Spleen (tissue), 11 donors: ENCODE results near the gene NHLH1. TPM values are rescaled to one million over a fixed set of nuclear protein-coding genes. Genes with fewer than 3 reads are reported as not detected.
A peak's percentile ranks its signal among the peaks of the same experiment; 100 is the strongest.

Experiments used
- DNase-seq: peaks from one replicate; pipeline ENCODE4 v3.0.0-alpha.2; 2020
- H3K27ac ChIP-seq, 8 donors: fragments of 200-600 bp; sonication (generic) in 7 of 8; 1 replicate in 4 of 8; 2 replicates in 4 of 8; pipeline versions ENCODE4 v1.5.0 to v1.8.0; 2016 to 2021; ENCODE audit warnings: inconsistent platforms in 4 of 8, mild to moderate bottlenecking in 4 of 8, moderate library complexity in 1 of 8
- H3K27me3 ChIP-seq, 7 donors: fragments of 200-600 bp; sonication (generic) in 6 of 7; replicated peaks in 1 of 7; 1 replicate in 4 of 7; 2 replicates in 3 of 7; pipeline versions ENCODE4 v1.5.0 to v1.8.0; 2016 to 2021; ENCODE audit warnings: inconsistent platforms in 3 of 7, mild to moderate bottlenecking in 1 of 7
- H3K36me3 ChIP-seq, 6 donors: fragments of 200-600 bp; sonication (generic) in 5 of 6; 1 replicate in 4 of 6; 2 replicates in 2 of 6; pipeline versions ENCODE4 v1.5.0 to v1.8.0; 2016 to 2021; ENCODE audit warnings: inconsistent platforms in 2 of 6
- H3K4me1 ChIP-seq, 6 donors: fragments of 200-600 bp; sonication (generic) in 5 of 6; 1 replicate in 3 of 6; 2 replicates in 3 of 6; pipeline versions ENCODE4 v1.5.0 to v1.8.0; 2016 to 2021; ENCODE audit warnings: inconsistent platforms in 3 of 6
- H3K4me3 ChIP-seq, 8 donors: fragments of 200-600 bp; sonication (generic) in 7 of 8; 1 replicate in 4 of 8; 2 replicates in 4 of 8; pipeline versions ENCODE4 v1.5.0 to v1.8.0; 2016 to 2021; ENCODE audit warnings: inconsistent platforms in 4 of 8, mild to moderate bottlenecking in 4 of 8, moderate library complexity in 2 of 8
- H3K9me3 ChIP-seq, 8 donors: fragments of 200-600 bp; sonication (generic) in 7 of 8; 1 replicate in 4 of 8; 2 replicates in 4 of 8; pipeline versions ENCODE4 v1.5.0 to v1.8.0; 2016 to 2021; ENCODE audit warnings: inconsistent platforms in 4 of 8
- POLR2A ChIP-seq, 3 donors: fragments of 450-650 bp; IDR thresholded peaks; one replicate each; pipeline ENCODE4 v1.5.1; 2017; ENCODE audit warnings: antibody characterized with exemption in 3 of 3, mild to moderate bottlenecking in 1 of 3
- POLR2AphosphoS5 ChIP-seq, 3 donors: sonication (generic); formaldehyde crosslinking; IDR thresholded peaks; one replicate each; pipeline ENCODE4 v1.5.1; 2017; ENCODE audit warnings: antibody characterized with exemption in 3 of 3
- WGBS, 5 donors: extraction: QIAGEN DNeasy Blood & Tissue Kit in 3 of 5; methylation state at CpG; one replicate each; pipeline versions ENCODE4 v1.1.5 to v1.1.7; 2013 to 2018; 5-methylcytosine and 5-hydroxymethylcytosine counted together
- intact Hi-C: fragments of 100-400 bp; cut with DNase I; formaldehyde crosslinking; loops from one replicate; pipeline ENCODE4 v1.15.0; 2023; ENCODE audit warnings: low total_unique reads
- polyA plus RNA-seq, 3 donors: library from polyadenylated mRNA; stranded (reverse); fragments of 200-250 nt; gene quantifications; one replicate each; pipeline ENCODE4 v1.2.1, GENCODE V29; 2013
- total RNA-seq, 7 donors: library from RNA; depleted of rRNA in 3 of 7; stranded (reverse); fragments of >200 nt in 3 of 7; fragmentation: NEBNext Ultra II Directional in 4 of 7; extraction: Animal tissue kit (Norgen Biotek cat#: 25700) in 4 of 7; gene quantifications; one replicate each; pipeline versions ENCODE4 v1.1.0 to v1.2.1, GENCODE V29; 2016 to 2021
- TF ChIP-seq, protein P1 (sequence below), 11 experiments: fragments of 200-600 bp in 7 of 11; fragments of 450-650 bp in 4 of 11; sonication (generic) in 4 of 11; IDR thresholded peaks in 8 of 11; conservative IDR thresholded peaks in 3 of 11; 1 replicate in 7 of 11; 2 replicates in 4 of 11; pipeline versions ENCODE4 v1.4.0 to v1.8.0; 2016 to 2021; ENCODE audit warnings: antibody characterized with exemption in 11 of 11, inconsistent platforms in 4 of 11, mild to moderate bottlenecking in 1 of 11
- donor health status: healthy with polysubstance abuse.
- donor health status: DM: no; HTN: no; CAD: no; lungs with moderate emphysema.
- donor health status: DM: no; HTN: no; CAD: no.
- donor health status: Bipolar disorder and iron deficiency.
- donor health status: healthy.
- donor health status: DM: no; HTN: no; CAD: no.
- donor health status: DM: yes; HTN: yes; CAD: no.

NHLH1 gene
- total and polyA plus RNA-seq, 10 donors: 0.08 to 0.56 (median 0.23) TPM; not detected in 1

DNA sequence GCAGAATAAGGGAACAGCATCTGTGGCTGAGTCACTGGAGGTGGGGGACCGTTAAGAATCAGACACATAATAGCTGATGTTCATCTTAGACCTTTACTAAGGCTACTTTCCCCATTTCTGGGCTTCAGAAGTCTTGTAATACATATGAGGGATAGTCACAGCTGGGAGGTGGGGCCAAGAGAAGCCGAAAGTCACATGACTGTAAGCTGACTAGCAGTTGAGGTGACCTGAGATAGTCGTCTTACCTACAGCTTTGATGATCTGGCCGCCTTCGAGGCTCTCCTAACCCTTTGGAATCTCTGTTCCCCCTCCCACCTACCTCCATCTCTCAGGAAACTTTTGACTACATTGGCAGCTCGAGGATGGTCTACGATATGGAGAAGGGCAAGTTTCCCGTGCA, 14.3 kb upstream of the NHLH1 start:
- H3K4me1 ChIP-seq: peaks cover 0 to 9% (median 2%) of the 10 kb centered on the region in 6 donors
- intact Hi-C loops: no loop called here
- no peaks in the 10 kb centered on the region for H3K9me3 ChIP-seq
- no peak for DNase-seq
- no peak overlapping the region for H3K27ac ChIP-seq
- H3K4me3 ChIP-seq: no peak overlapping the region
- peaks cover 19 to 100% (median 98%) of the 10 kb centered on the region in 6 donors for H3K36me3 ChIP-seq
- WGBS, 5 donors: 91 to 95% (median 93%) methylated on average over 8 of the region's 8 CpGs
- TF ChIP-seq POLR2A (IDR thresholded peaks at IDR 0.05) (no peak), POLR2AphosphoS5 (IDR thresholded peaks at IDR 0.05) (no peak)
- TF ChIP-seq, protein P1, sequence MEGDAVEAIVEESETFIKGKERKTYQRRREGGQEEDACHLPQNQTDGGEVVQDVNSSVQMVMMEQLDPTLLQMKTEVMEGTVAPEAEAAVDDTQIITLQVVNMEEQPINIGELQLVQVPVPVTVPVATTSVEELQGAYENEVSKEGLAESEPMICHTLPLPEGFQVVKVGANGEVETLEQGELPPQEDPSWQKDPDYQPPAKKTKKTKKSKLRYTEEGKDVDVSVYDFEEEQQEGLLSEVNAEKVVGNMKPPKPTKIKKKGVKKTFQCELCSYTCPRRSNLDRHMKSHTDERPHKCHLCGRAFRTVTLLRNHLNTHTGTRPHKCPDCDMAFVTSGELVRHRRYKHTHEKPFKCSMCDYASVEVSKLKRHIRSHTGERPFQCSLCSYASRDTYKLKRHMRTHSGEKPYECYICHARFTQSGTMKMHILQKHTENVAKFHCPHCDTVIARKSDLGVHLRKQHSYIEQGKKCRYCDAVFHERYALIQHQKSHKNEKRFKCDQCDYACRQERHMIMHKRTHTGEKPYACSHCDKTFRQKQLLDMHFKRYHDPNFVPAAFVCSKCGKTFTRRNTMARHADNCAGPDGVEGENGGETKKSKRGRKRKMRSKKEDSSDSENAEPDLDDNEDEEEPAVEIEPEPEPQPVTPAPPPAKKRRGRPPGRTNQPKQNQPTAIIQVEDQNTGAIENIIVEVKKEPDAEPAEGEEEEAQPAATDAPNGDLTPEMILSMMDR (IDR thresholded peaks at IDR 0.05 in 8 of 11, conservative IDR thresholded peaks at IDR 0.05 in 3 of 11): no peak
- no peaks in the 10 kb centered on the region for H3K27me3 ChIP-seq

DNA sequence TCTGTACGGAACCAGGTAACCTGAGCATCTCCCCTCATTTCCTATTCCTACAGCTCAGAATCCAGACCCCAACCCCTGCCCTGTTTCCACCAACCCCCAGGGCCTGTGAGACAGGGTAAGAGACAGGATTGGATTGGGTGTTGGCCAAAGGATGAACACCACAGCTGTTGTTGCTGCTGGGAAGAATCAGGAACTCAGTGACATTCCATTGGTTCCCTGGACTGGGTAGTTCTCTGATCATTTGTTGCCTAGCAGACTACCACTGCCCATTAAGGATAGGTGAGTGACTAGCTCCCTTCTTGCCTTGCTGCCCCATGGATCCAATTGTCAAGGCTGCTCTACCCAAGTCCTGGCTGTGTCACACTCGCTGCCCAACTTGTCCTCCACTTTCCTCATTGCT, 13.6 kb upstream of the NHLH1 start:
- Histone ChIP-seq H3K27ac (no peak overlapping the region), H3K4me1 (peaks cover 0 to 3% (median 0%) of the 10 kb centered on the region in 6 donors), H3K9me3 (no peaks in the 10 kb centered on the region), H3K4me3 (no peak overlapping the region), H3K36me3 (peaks cover 19 to 100% (median 100%) of the 10 kb centered on the region in 6 donors), H3K27me3 (no peaks in the 10 kb centered on the region)
- intact Hi-C loops: no loop called here
- no peak for DNase-seq
- 93 to 98% (median 94%) methylated on average over 2 of the region's 2 CpGs for WGBS, 5 donors
- TF ChIP-seq POLR2A (IDR thresholded peaks at IDR 0.05) (no peak), POLR2AphosphoS5 (IDR thresholded peaks at IDR 0.05) (no peak)
- TF ChIP-seq, protein P1 (IDR thresholded peaks at IDR 0.05 in 8 of 11, conservative IDR thresholded peaks at IDR 0.05 in 3 of 11): no peak

DNA sequence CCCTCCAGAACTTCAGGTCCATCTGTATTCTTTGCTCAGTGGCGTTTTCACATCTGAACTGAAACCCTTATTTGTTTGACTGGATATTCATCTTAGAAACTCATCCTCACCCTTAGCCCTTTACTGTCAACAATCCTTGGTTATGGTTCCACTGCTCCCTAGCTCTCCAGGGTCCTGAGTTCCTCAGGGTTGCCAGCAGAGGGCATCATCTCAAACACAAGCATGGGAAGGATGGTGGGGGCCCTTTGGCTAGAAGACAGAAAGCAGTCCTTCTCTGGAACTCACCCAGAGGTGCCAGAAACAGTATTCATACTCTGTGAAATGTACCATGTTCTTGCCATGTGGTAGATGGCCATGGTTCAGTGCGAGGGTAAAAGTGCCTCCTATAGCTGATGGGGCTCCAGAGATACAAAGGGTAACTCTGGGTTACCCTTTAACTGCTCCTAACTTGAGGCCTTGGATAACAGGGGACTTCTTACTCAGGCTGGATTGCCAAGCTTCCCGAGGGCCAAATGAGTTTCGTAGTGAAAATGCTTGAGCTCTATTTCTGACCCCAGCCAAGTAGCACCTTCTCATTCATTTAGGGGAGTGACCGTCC, 12.4 kb upstream of the NHLH1 start:
- Histone ChIP-seq H3K27me3 (no peaks in the 10 kb centered on the region), H3K4me1 (no peaks in the 10 kb centered on the region), H3K36me3 (peaks cover 22 to 100% (median 100%) of the 10 kb centered on the region in 6 donors), H3K9me3 (no peaks in the 10 kb centered on the region), H3K4me3 (no peak overlapping the region), H3K27ac (no peak overlapping the region)
- TF ChIP-seq POLR2AphosphoS5 (IDR thresholded peaks at IDR 0.05): no peak
- TF ChIP-seq, protein P1 (IDR thresholded peaks at IDR 0.05 in 8 of 11, conservative IDR thresholded peaks at IDR 0.05 in 3 of 11): peak in 7 of 11 experiments; percentile 10 to 55 (median 34)
- intact Hi-C loops: no loop called here
- WGBS, 5 donors: 77 to 98% (median 86%) methylated on average over 4 to 5 of the region's 5 CpGs
- DNase-seq: no peak

DNA sequence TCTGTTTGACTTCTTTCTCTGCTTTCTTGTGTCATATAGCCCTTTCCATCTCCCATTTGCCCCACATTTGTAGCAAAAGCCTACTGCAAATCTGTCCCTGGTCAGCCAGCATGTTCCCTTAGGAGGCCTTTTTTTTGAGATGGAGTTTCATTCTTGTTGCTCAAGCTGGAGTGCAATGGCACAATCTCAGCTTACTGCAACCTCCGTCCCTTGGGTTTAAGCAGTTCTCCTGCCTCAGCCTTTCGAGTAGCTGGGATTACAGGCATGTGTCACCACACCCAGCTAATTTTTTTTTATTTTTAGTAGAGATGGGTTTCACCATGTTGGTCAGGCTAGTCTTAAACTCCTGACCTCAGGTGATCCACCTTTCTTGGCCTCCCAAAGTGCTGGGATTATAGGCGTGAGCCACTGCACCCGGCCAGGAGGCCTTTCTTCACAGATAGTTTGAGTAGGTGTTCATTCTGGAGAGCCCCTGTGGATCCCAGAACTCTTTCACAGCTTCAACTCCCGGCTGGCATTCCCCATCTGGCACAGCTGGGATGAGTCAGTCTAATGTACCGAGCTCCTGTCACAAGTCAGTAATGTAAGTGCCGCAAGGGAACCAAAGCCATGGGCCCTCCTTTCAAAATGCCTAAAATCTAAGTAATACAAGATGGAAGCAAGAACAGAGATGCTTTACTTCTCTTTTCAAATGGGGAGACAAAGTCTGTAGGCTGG, 9.4 kb upstream of the NHLH1 start:
- Histone ChIP-seq H3K27ac (no peak overlapping the region), H3K4me1 (no peaks in the 10 kb centered on the region), H3K36me3 (peaks cover 14 to 92% (median 81%) of the 10 kb centered on the region in 6 donors), H3K27me3 (no peaks in the 10 kb centered on the region), H3K4me3 (no peak overlapping the region), H3K9me3 (no peaks in the 10 kb centered on the region)
- DNase-seq: no peak
- TF ChIP-seq POLR2AphosphoS5 (IDR thresholded peaks at IDR 0.05) (no peak), POLR2A (IDR thresholded peaks at IDR 0.05) (no peak)
- TF ChIP-seq, protein P1 (IDR thresholded peaks at IDR 0.05 in 8 of 11, conservative IDR thresholded peaks at IDR 0.05 in 3 of 11): no peak
- intact Hi-C loops: no loop called here
- WGBS, 5 donors: 73 to 88% (median 84%) methylated on average over 7 of the region's 7 CpGs
